Measurements from ENCODE around the gene PPM1M.
A peak's percentile ranks its signal among the peaks of the same experiment; 100 is the strongest.
"Not testable (repeated sequence)": the region's sequence is repeated elsewhere in the genome, so short reads cannot be mapped to it uniquely, and the experiment has no call there.

The PPM1M gene

GRCh38 chr3:52279596-52279995 is 34.0 kb downstream of the PPM1M start:
- DNase-seq, result no peak

GRCh38 chr3:52280050-52280461 is 34.5 kb downstream of the PPM1M start:
- no peak for DNase-seq

GRCh38 chr3:52281981-52282801 is 36.6 kb downstream of the PPM1M start:
- DNase-seq, result no peak

GRCh38 chr3:52283306-52283705 is 37.7 kb downstream of the PPM1M start:
- no peak for DNase-seq

GRCh38 chr3:52284051-52284450 is 38.5 kb downstream of the PPM1M start:
- DNase-seq, result not testable (repeated sequence)

GRCh38 chr3:52286777-52287110 is 41.2 kb downstream of the PPM1M start:
- no peak for DNase-seq

GRCh38 chr3:52288674-52289073 is 43.1 kb downstream of the PPM1M start:
- DNase-seq, result no peak

GRCh38 chr3:52289338-52289746 is 43.8 kb downstream of the PPM1M start:
- DNase-seq, result no peak

- no peak for DNase-seq
Observed at GRCh38 chr3:52289747-52290595, 44.4 kb downstream of the PPM1M start.

- no peak for DNase-seq
Observed at GRCh38 chr3:52290596-52291507, 45.3 kb downstream of the PPM1M start.

- peak; percentile 56 for DNase-seq
Observed at GRCh38 chr3:52291508-52292181, 46.1 kb downstream of the PPM1M start.

GRCh38 chr3:52292247-52293065 is 46.9 kb downstream of the PPM1M start:
- DNase-seq, result no peak

GRCh38 chr3:52293491-52294319 is 48.1 kb downstream of the PPM1M start:
- DNase-seq, result no peak

- no peak for DNase-seq
Observed at GRCh38 chr3:52294320-52295150, 49.0 kb downstream of the PPM1M start.

- DNase-seq, result no peak
Observed at GRCh38 chr3:52295671-52296208, 50.2 kb downstream of the PPM1M start.

GRCh38 chr3:52297242-52298148 is 51.9 kb downstream of the PPM1M start:
- DNase-seq, result no peak

- peak; percentile 81 for DNase-seq
Observed at GRCh38 chr3:52298149-52299098, 52.9 kb downstream of the PPM1M start.
